LNCaP clone FGC (cell line): ENCODE data around the gene ZNF71.
A peak's percentile ranks its signal among the peaks of the same experiment; 100 is the strongest.

Experiments
- DNase-seq: peaks from one replicate; pipeline ENCODE4 v3.0.0-alpha.2; 2011; ENCODE audit warnings: low read depth
- H3K4me3 ChIP-seq: 2 replicates; pipeline ENCODE4 v1.5.1; 2011; ENCODE audit warnings: mild to moderate bottlenecking, low read depth, low read length, control low read depth
- TF ChIP-seq, protein P1 (sequence below): IDR thresholded peaks from 2 replicates; pipeline ENCODE4 v1.5.1; 2012; ENCODE audit warnings: mild to moderate bottlenecking; ENCODE audit not compliant: control insufficient read depth, insufficient read depth; ENCODE audit errors: extremely low read depth

The ZNF71 gene

DNA sequence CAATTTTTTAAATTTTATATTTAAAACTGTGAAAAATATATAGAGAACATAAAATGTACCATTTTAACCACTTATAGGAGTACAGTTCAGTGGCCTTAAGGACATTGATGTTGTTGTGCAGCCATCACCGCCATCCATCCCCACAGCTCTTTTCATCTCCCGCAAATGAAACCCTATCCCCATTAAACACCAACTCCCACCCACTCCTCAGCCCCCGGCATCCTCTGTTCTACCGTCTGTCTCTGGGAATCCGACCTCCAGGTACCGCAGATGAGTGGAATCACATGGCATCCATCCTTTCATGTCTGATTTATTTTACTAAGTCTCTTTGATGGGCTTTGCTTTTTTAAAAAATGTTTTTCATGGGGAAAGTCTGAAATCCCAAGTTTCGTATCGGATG, 24.0 kb downstream of the ZNF71 start:
- TF ChIP-seq, protein P1, sequence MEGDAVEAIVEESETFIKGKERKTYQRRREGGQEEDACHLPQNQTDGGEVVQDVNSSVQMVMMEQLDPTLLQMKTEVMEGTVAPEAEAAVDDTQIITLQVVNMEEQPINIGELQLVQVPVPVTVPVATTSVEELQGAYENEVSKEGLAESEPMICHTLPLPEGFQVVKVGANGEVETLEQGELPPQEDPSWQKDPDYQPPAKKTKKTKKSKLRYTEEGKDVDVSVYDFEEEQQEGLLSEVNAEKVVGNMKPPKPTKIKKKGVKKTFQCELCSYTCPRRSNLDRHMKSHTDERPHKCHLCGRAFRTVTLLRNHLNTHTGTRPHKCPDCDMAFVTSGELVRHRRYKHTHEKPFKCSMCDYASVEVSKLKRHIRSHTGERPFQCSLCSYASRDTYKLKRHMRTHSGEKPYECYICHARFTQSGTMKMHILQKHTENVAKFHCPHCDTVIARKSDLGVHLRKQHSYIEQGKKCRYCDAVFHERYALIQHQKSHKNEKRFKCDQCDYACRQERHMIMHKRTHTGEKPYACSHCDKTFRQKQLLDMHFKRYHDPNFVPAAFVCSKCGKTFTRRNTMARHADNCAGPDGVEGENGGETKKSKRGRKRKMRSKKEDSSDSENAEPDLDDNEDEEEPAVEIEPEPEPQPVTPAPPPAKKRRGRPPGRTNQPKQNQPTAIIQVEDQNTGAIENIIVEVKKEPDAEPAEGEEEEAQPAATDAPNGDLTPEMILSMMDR = no peak
- H3K4me3 ChIP-seq = no peak overlapping the region
- no peak for DNase-seq

DNA sequence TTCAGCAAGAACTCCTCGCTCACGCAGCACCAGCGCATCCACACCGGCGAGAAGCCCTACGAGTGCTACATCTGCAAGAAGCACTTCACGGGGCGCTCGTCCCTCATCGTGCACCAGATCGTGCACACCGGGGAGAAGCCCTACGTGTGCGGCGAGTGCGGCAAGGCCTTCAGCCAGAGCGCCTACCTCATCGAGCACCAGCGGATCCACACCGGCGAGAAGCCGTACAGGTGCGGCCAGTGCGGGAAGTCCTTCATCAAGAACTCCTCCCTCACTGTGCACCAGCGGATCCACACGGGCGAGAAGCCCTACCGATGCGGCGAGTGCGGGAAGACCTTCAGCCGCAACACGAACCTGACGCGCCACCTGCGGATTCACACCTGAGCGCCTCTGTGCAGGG, 27.3 kb downstream of the ZNF71 start:
- H3K4me3 ChIP-seq = no peak overlapping the region
- DNase-seq = no peak
- TF ChIP-seq, protein P1 = no peak

DNA sequence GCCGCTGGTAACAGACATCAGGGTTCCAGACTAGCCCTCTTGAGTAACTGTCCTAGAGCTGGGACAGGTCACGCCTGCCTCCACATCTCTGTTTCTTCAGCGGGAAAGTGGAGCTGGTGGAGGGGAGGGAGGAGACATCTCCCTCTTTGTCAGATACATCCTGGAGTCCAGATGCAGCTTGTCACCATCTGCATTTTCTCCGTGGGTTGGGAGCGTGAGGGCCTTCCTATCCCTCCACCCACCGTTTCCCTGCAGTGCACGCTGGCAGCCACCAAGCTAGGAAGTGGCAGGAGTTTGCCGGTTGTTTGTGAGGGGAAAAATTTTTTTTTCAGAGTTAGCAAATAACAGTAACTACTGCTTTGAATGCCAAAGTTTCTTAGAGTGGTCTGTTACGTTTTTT, 27.9 kb downstream of the ZNF71 start:
- DNase-seq = no peak
- TF ChIP-seq, protein P1 = no peak
- no peak overlapping the region for H3K4me3 ChIP-seq

DNA sequence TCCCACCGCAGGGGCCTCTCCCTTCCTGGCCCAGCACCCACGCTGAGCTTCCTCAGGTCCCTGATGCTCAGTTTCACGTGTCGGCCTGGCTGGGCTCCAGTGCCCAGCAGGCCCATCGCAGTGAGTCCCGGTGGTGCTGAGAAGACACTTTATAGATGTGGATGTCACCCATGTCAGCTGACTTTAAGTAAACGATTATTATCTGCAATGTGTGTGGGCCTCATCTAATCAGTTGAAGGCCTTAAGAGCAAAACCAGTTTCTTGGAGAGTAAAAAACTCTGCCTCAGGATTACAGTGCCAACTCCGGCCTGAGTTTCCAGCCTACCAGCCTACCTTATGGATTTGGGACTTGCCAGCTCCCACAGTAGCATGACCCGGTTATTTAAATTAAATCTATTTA, 30.6 kb downstream of the ZNF71 start:
- DNase-seq = no peak
- TF ChIP-seq, protein P1 = no peak
- no peak overlapping the region for H3K4me3 ChIP-seq

DNA sequence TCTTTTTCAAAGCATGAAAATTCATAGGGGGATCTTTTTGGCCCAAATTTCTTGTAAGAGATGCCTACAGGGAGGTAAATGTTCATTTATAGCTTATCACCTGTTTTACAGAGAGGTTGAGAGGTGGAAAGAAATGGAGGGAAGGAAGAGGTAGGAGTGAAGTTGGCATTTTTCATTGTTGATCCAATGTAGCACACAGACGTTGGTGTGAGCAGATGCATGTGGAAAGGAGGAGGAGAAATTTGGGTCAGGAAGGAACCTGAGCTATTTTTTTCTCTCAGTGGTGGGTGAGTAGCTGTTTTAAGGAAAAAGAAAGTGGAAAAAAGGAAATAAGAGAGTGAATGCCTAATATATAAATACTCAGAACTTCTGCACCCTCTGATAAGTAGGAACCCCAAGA, 37.9 kb downstream of the ZNF71 start:
- H3K4me3 ChIP-seq = no peak overlapping the region
- TF ChIP-seq, protein P1 = no peak
- DNase-seq = no peak

DNA sequence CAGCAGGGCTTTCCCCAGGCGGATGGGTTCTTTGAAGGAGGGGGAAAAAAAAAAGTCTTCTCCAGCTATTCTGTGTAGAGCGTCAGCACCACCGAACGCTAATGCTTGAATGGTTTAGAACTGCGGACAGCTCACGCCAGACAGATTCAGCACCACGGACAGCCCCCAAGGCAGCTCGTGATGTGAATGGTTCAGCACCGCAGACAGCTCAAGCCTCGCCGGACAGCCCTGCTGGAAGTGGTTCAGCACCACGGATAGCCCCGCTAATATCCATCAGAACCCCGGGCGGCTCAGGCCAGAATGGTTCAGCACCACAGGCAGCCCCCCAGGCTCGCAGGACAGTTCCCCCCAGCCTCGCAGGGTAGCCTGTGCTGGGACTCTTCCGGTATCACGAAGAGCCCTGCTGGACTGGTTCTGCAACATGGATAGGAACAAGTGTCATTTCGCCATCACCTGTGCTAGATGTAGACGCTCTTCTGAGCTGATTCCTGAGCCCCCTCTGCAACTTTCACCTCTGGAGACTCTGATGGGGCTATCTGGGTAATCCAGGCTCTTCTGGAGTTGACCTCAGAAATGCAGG, 43.0 kb downstream of the ZNF71 start:
- DNase-seq = peak; percentile 85
- TF ChIP-seq, protein P1 = no peak
- no peak overlapping the region for H3K4me3 ChIP-seq

DNA sequence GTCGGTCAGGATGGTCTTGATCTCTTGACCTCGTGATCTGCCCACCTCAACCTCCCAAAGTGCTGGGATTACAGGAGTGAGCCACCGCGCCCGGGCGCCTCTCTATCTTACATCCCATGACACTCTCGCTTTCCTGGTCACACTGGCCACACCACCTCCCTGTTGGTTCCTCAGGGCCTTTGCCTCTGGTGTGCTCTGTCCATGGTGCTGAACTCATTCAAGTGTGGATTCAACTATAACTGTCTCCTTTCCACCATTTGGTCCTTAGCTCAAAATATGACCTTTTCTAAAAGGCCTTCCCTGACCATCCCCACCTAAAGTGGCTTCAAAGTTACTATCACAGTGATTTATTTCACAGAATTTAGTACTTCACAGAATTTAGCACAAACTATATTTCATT, 44.1 kb downstream of the ZNF71 start:
- TF ChIP-seq, protein P1 = no peak
- DNase-seq = peak; percentile 42
- no peak overlapping the region for H3K4me3 ChIP-seq
